Lower leg skin (tissue), 3 donors: ENCODE results near the gene TRAF3.

ENCODE experiments used
- POLR2A ChIP-seq, 2 donors: fragments of 450-650 bp; IDR thresholded peaks; one replicate each; pipeline ENCODE4 v1.6.1; 2016 to 2017; ENCODE audit warnings: antibody characterized with exemption in 2 of 2, mild to moderate bottlenecking in 1 of 2, moderate library complexity in 1 of 2
- TF ChIP-seq, protein P1 (sequence below), 3 donors: fragments of 450-650 bp; IDR thresholded peaks; one replicate each; pipeline ENCODE4 v1.5.1; 2016; ENCODE audit warnings: antibody characterized with exemption in 3 of 3, mild to moderate bottlenecking in 3 of 3, moderate library complexity in 2 of 3

DNA sequence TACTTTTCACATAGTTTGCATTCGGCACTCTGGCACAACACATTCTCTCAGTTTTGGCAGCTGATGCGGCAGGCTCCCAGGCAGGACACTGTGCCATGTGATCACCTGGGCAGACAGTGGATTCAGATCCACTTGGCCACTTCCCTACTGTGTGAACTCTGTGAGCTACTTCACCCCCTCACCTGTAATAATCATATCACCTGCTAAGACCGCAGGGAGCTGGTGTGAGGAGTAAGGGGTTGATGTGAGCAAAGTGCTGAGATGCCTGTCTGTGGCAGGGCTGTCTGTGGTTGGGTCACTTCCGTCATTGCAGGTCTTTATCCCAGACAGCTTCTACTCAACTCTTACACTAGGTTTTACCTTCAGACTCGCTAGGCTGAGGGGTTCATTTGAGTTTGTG lies 94.8 kb downstream of the TRAF3 start:
- TF ChIP-seq, protein P1, sequence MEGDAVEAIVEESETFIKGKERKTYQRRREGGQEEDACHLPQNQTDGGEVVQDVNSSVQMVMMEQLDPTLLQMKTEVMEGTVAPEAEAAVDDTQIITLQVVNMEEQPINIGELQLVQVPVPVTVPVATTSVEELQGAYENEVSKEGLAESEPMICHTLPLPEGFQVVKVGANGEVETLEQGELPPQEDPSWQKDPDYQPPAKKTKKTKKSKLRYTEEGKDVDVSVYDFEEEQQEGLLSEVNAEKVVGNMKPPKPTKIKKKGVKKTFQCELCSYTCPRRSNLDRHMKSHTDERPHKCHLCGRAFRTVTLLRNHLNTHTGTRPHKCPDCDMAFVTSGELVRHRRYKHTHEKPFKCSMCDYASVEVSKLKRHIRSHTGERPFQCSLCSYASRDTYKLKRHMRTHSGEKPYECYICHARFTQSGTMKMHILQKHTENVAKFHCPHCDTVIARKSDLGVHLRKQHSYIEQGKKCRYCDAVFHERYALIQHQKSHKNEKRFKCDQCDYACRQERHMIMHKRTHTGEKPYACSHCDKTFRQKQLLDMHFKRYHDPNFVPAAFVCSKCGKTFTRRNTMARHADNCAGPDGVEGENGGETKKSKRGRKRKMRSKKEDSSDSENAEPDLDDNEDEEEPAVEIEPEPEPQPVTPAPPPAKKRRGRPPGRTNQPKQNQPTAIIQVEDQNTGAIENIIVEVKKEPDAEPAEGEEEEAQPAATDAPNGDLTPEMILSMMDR (IDR thresholded peaks at IDR 0.05): no peak
- no peak for TF ChIP-seq POLR2A (IDR thresholded peaks at IDR 0.05)
